Karpas-422 (cell line): ENCODE data around the gene RASGRP3. TPM values are rescaled to one million over a fixed set of nuclear protein-coding genes. Genes with fewer than 3 reads are reported as not detected.
"Not testable (repeated sequence)": the region's sequence is repeated elsewhere in the genome, so short reads cannot be mapped to it uniquely, and the experiment has no call there.

Experiments used
- DNase-seq: peaks from one replicate; pipeline ENCODE4 v3.0.0-alpha.2; 2015
- H2AFZ ChIP-seq: fragments of 200-600 bp; sonication (generic); 2 replicates; pipeline ENCODE4 v1.6.1; 2014; ENCODE audit warnings: antibody characterized with exemption, low read length, mixed read lengths
- H3K27ac ChIP-seq: fragments of 200-600 bp; sonication (generic); 2 replicates; pipeline ENCODE4 v1.5.1; 2014; ENCODE audit warnings: mild to moderate bottlenecking, low read length, moderate library complexity
- H3K27me3 ChIP-seq: fragments of 200-600 bp; sonication (generic); 2 replicates; pipeline ENCODE4 v1.6.1; 2014; ENCODE audit warnings: low read length, mixed read lengths
- H3K36me3 ChIP-seq: fragments of 200-600 bp; sonication (generic); 2 replicates; pipeline ENCODE4 v1.6.1; 2014; ENCODE audit warnings: low read length, mixed read lengths; ENCODE audit not compliant: insufficient read depth
- H3K4me1 ChIP-seq: fragments of 200-600 bp; sonication (generic); 2 replicates; pipeline ENCODE4 v1.6.1; 2014; ENCODE audit warnings: mild to moderate bottlenecking, low read length, mixed read lengths
- H3K4me2 ChIP-seq: fragments of 200-600 bp; sonication (generic); 2 replicates; pipeline ENCODE4 v1.6.1; 2014; ENCODE audit warnings: low read length, low read depth, mild to moderate bottlenecking; ENCODE audit not compliant: poor library complexity, severe bottlenecking
- H3K4me3 ChIP-seq: fragments of 200-600 bp; sonication (generic); 2 replicates; pipeline ENCODE4 v1.5.1; 2014; ENCODE audit warnings: mild to moderate bottlenecking, antibody characterized with exemption, low read length, mixed read lengths
- H3K79me2 ChIP-seq: fragments of 200-600 bp; sonication (generic); 2 replicates; pipeline ENCODE4 v1.6.1; 2014; ENCODE audit warnings: mild to moderate bottlenecking, low read length, mixed read lengths
- H3K9ac ChIP-seq: fragments of 200-600 bp; sonication (generic); 2 replicates; pipeline ENCODE4 v1.6.0; 2014; ENCODE audit warnings: low read length
- H3K9me2 ChIP-seq: fragments of 200-600 bp; sonication (generic), shearing (Covaris generic); replicated peaks from 2 replicates; pipeline ENCODE4 v1.6.0; 2014; ENCODE audit warnings: mild to moderate bottlenecking, low read length, moderate library complexity; ENCODE audit not compliant: insufficient read depth
- H3K9me3 ChIP-seq: fragments of 300-700, 200-600 bp; sonication (generic); 2 replicates; pipeline ENCODE4 v1.6.1; 2014; ENCODE audit warnings: low read length, mixed read lengths
- H4K20me1 ChIP-seq: fragments of 200-600 bp; sonication (generic); 2 replicates; pipeline ENCODE4 v1.6.1; 2014; ENCODE audit warnings: mild to moderate bottlenecking, antibody characterized with exemption, low read length, low read depth; ENCODE audit not compliant: insufficient read depth
- total RNA-seq: library from RNA; depleted of rRNA; stranded (reverse); fragments of >200 nt; shearing (Covaris generic); gene quantifications from 2 replicates; pipeline ENCODE4 v1.2.3, GENCODE V29; 2014; ENCODE audit warnings: low replicate concordance

RASGRP3 gene
- total RNA-seq, 1 experiment from 2014 or later = 19.3 TPM

DNA sequence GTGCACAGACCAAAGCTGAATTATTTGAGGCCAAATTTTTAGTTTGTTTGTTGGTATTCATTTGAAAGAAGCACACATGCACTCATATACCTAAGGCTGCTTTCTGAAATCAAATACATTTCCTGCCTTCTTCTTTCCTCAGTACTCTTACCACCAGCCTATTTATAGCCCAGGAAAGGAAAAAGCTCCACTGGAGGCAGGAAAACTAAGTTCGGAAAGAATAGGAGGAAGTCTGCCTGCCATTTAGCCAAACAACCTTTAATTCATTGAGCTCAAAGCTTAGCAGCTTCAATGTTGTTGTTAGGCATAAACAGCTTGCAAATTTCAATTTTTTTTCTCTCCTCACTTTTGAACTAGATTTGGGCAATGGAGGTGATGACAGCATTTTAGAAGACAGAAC is 40.4 kb upstream of the RASGRP3 start:
- DNase-seq = no peak
- no peaks in the 10 kb centered on the region for H4K20me1 ChIP-seq
- H3K4me1 ChIP-seq = no peaks in the 10 kb centered on the region
- no peaks in the 10 kb centered on the region for H3K36me3 ChIP-seq
- H2AFZ ChIP-seq = no peak overlapping the region
- no peaks in the 10 kb centered on the region for H3K9me2 ChIP-seq
- no peaks in the 10 kb centered on the region for H3K79me2 ChIP-seq
- no peak overlapping the region for H3K9ac ChIP-seq
- no peak overlapping the region for H3K27ac ChIP-seq
- H3K4me3 ChIP-seq = no peak overlapping the region
- no peaks in the 10 kb centered on the region for H3K9me3 ChIP-seq
- no peak overlapping the region for H3K4me2 ChIP-seq
- no peaks in the 10 kb centered on the region for H3K27me3 ChIP-seq

GRCh38 chr2:33437297-33437696 is 39.2 kb upstream of the RASGRP3 start:
- Histone ChIP-seq H4K20me1 (no peaks in the 10 kb centered on the region), H2AFZ (no peak overlapping the region), H3K9ac (no peak overlapping the region), H3K9me3 (no peaks in the 10 kb centered on the region), H3K4me3 (no peak overlapping the region), H3K27ac (no peak overlapping the region), H3K9me2 (no peaks in the 10 kb centered on the region), H3K4me1 (no peaks in the 10 kb centered on the region), H3K36me3 (no peaks in the 10 kb centered on the region), H3K4me2 (no peak overlapping the region), H3K79me2 (no peaks in the 10 kb centered on the region), H3K27me3 (no peaks in the 10 kb centered on the region)
- DNase-seq = no peak

- Histone ChIP-seq H3K27ac (no peak overlapping the region), H4K20me1 (no peaks in the 10 kb centered on the region), H3K79me2 (no peaks in the 10 kb centered on the region), H2AFZ (no peak overlapping the region), H3K4me3 (no peak overlapping the region), H3K4me1 (no peaks in the 10 kb centered on the region), H3K4me2 (no peak overlapping the region), H3K9me3 (no peaks in the 10 kb centered on the region), H3K9me2 (no peaks in the 10 kb centered on the region), H3K27me3 (no peaks in the 10 kb centered on the region), H3K9ac (no peak overlapping the region), H3K36me3 (no peaks in the 10 kb centered on the region)
- DNase-seq = no peak
These were observed 38.6 kb upstream of the RASGRP3 start for GRCh38 chr2:33437815-33438214.

DNA sequence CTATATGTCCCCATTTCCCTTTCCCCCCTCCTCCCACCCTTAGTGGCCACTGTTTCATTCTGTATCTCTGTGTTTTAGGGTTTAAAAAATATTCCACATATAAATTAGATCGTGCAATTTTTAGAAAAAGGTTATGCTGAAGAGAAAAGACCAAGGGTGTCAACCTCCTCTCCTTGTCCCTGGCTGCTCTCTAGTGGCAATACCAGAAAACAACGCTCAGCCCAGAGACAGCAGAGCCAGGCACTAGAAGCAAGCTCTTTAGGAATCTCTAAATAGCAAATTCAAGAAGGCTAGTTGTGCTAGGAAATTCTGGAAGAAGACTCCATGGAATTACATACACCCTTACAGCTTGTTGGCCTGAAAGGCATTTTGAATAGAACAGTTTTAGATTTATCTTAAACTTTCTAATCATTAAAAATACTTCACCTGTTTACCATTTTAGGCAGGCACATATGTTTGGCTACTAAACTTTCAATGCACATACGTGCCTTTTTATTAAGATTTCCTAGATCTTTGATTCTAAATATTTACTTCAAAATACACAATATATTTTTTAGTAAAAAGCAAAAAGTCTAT is 35.1 kb upstream of the RASGRP3 start:
- DNase-seq = peak; percentile 73
- H3K27me3 ChIP-seq = no peaks in the 10 kb centered on the region
- H3K27ac ChIP-seq = no peak overlapping the region
- H3K9ac ChIP-seq = no peak overlapping the region
- no peaks in the 10 kb centered on the region for H3K36me3 ChIP-seq
- H3K4me2 ChIP-seq = no peak overlapping the region
- H3K9me3 ChIP-seq = no peaks in the 10 kb centered on the region
- no peaks in the 10 kb centered on the region for H4K20me1 ChIP-seq
- H3K4me3 ChIP-seq = no peak overlapping the region
- peaks cover 5% of the 10 kb centered on the region for H3K4me1 ChIP-seq
- no peaks in the 10 kb centered on the region for H3K9me2 ChIP-seq
- H3K79me2 ChIP-seq = no peaks in the 10 kb centered on the region
- H2AFZ ChIP-seq = no peak overlapping the region

GRCh38 chr2:33442052-33442451 is 34.4 kb upstream of the RASGRP3 start:
- not testable (repeated sequence) for H3K9ac ChIP-seq, H2AFZ ChIP-seq, H3K36me3 ChIP-seq, H3K27me3 ChIP-seq, DNase-seq, H3K9me3 ChIP-seq, H3K79me2 ChIP-seq, H4K20me1 ChIP-seq, H3K4me1 ChIP-seq, H3K27ac ChIP-seq, H3K4me3 ChIP-seq, H3K9me2 ChIP-seq, H3K4me2 ChIP-seq

- Histone ChIP-seq H2AFZ (no peak overlapping the region), H4K20me1 (no peaks in the 10 kb centered on the region)
These were observed 33.8 kb upstream of the RASGRP3 start for GRCh38 chr2:33442528-33443079.

GRCh38 chr2:33443274-33443829 is 33.1 kb upstream of the RASGRP3 start:
- H3K4me1 ChIP-seq = peaks cover 5% of the 10 kb centered on the region
- no peak overlapping the region for H3K9ac ChIP-seq
- H3K9me2 ChIP-seq = no peaks in the 10 kb centered on the region
- no peak overlapping the region for H3K4me3 ChIP-seq
- H3K36me3 ChIP-seq = no peaks in the 10 kb centered on the region
- H3K9me3 ChIP-seq = no peaks in the 10 kb centered on the region
- no peak overlapping the region for H3K27ac ChIP-seq
- H4K20me1 ChIP-seq = no peaks in the 10 kb centered on the region
- no peaks in the 10 kb centered on the region for H3K79me2 ChIP-seq
- H3K27me3 ChIP-seq = no peaks in the 10 kb centered on the region
- no peak for DNase-seq
- H2AFZ ChIP-seq = no peak overlapping the region
- no peak overlapping the region for H3K4me2 ChIP-seq

More at GRCh38 chr2:33442528-33443079, 33.8 kb upstream of the RASGRP3 start:
- no peaks in the 10 kb centered on the region for H3K9me2 ChIP-seq
- no peaks in the 10 kb centered on the region for H3K9me3 ChIP-seq
- no peaks in the 10 kb centered on the region for H3K27me3 ChIP-seq
- no peaks in the 10 kb centered on the region for H3K79me2 ChIP-seq
- no peak overlapping the region for H3K4me3 ChIP-seq
- no peak overlapping the region for H3K9ac ChIP-seq
- H3K4me1 ChIP-seq = peaks cover 5% of the 10 kb centered on the region
- no peaks in the 10 kb centered on the region for H3K36me3 ChIP-seq
- H3K27ac ChIP-seq = no peak overlapping the region
- no peak overlapping the region for H3K4me2 ChIP-seq
- no peak for DNase-seq

GRCh38 chr2:33444967-33445366 is 31.5 kb upstream of the RASGRP3 start:
- H3K27ac ChIP-seq = no peak overlapping the region
- peaks cover 5% of the 10 kb centered on the region for H3K4me1 ChIP-seq
- H4K20me1 ChIP-seq = no peaks in the 10 kb centered on the region
- H3K9me3 ChIP-seq = no peaks in the 10 kb centered on the region
- no peaks in the 10 kb centered on the region for H3K36me3 ChIP-seq
- no peak overlapping the region for H3K9ac ChIP-seq
- H3K79me2 ChIP-seq = no peaks in the 10 kb centered on the region
- no peak overlapping the region for H3K4me2 ChIP-seq
- no peak overlapping the region for H3K4me3 ChIP-seq
- no peak overlapping the region for H2AFZ ChIP-seq
- no peaks in the 10 kb centered on the region for H3K9me2 ChIP-seq
- H3K27me3 ChIP-seq = no peaks in the 10 kb centered on the region
- DNase-seq = no peak
